HepG2 (cell line): Measurements from ENCODE around the gene NPAS2. TPM values are rescaled to one million over a fixed set of nuclear protein-coding genes. Genes with fewer than 3 reads are reported as not detected.

Source experiments
- BCLAF1 ChIP-seq: fragments of 450-650 bp; IDR thresholded peaks from 2 replicates; pipeline ENCODE4 v1.6.1; 2017; ENCODE audit warnings: mild to moderate bottlenecking
- CBX5 ChIP-seq: sonication (generic); formaldehyde crosslinking; IDR thresholded peaks from 2 replicates; pipeline ENCODE4 v1.4.0; 2020; ENCODE audit warnings: missing genetic modification reagents, borderline replicate concordance
- CREM ChIP-seq, 2 experiments: sonication (generic) in 1 of 2; formaldehyde crosslinking in 1 of 2; IDR thresholded peaks; 2 replicates each; pipeline versions ENCODE4 v1.4.0 to v1.6.1; 2016 to 2020; ENCODE audit warnings: antibody characterized with exemption in 1 of 2, mild to moderate bottlenecking in 1 of 2, missing genetic modification reagents in 1 of 2
- HMGA1 ChIP-seq: sonication (generic); formaldehyde crosslinking; conservative IDR thresholded peaks from 2 replicates; pipeline ENCODE4 v1.4.0; 2020; ENCODE audit warnings: missing genetic modification reagents
- ISL2 ChIP-seq: sonication (generic); formaldehyde crosslinking; IDR thresholded peaks from 2 replicates; pipeline ENCODE4 v1.5.0; 2020; ENCODE audit warnings: missing genetic modification reagents
- JUND ChIP-seq: sonication (generic); formaldehyde crosslinking; IDR thresholded peaks from 2 replicates; pipeline ENCODE4 v1.8.0; 2022; ENCODE audit warnings: mild to moderate bottlenecking, missing genetic modification reagents
- MAFG ChIP-seq: sonication (generic); formaldehyde crosslinking; IDR thresholded peaks from 2 replicates; pipeline ENCODE4 v1.5.1; 2020; ENCODE audit warnings: mild to moderate bottlenecking, missing genetic modification reagents
- NFE2L2 ChIP-seq: fragments of 150-350 bp; IDR thresholded peaks from 2 replicates; pipeline ENCODE4 v1.6.1; 2014; ENCODE audit warnings: low read length
- NR2F1 ChIP-seq, 2 experiments: fragments of 450-650 bp in 1 of 2; formaldehyde crosslinking in 1 of 2; IDR thresholded peaks; 2 replicates each; pipeline versions ENCODE4 v1.5.0 to v1.6.1; 2016 to 2020; ENCODE audit warnings: mild to moderate bottlenecking in 1 of 2, missing compliant biosample characterization in 1 of 2, missing genetic modification reagents in 1 of 2, moderate library complexity in 1 of 2
- TBX2 ChIP-seq: sonication (generic); formaldehyde crosslinking; IDR thresholded peaks from 2 replicates; pipeline ENCODE4 v1.5.0; 2020; ENCODE audit warnings: missing genetic modification reagents, mild to moderate bottlenecking, borderline replicate concordance
- THAP8 ChIP-seq: sonication (generic); formaldehyde crosslinking; IDR thresholded peaks from 2 replicates; pipeline ENCODE4 v1.5.1; 2020; ENCODE audit warnings: missing genetic modification reagents, mild to moderate bottlenecking, borderline replicate concordance
- ZBTB33 ChIP-seq: sonication (generic); formaldehyde crosslinking; IDR thresholded peaks from 2 replicates; pipeline ENCODE4 v1.4.0; 2020; ENCODE audit warnings: missing genetic modification reagents
- ZBTB7B ChIP-seq: sonication (generic); formaldehyde crosslinking; IDR thresholded peaks from 2 replicates; pipeline ENCODE4 v1.4.0; 2020; ENCODE audit warnings: missing genetic modification reagents
- ZNF101 ChIP-seq: sonication (generic); formaldehyde crosslinking; IDR thresholded peaks from 2 replicates; pipeline ENCODE4 v1.4.0; 2020; ENCODE audit warnings: mild to moderate bottlenecking, low read depth, missing genetic modification reagents, borderline replicate concordance
- ZNF431 ChIP-seq: sonication (generic); formaldehyde crosslinking; IDR thresholded peaks from 2 replicates; pipeline ENCODE4 v1.9.0; 2022; ENCODE audit warnings: missing genetic modification reagents, low read depth, mild to moderate bottlenecking, borderline replicate concordance
- ZNF564 ChIP-seq: sonication (generic); formaldehyde crosslinking; IDR thresholded peaks from 2 replicates; pipeline ENCODE4 v1.8.1; 2023; ENCODE audit warnings: mild to moderate bottlenecking, missing genetic modification reagents
- ZNF782 ChIP-seq: sonication (generic); formaldehyde crosslinking; IDR thresholded peaks from 2 replicates; pipeline ENCODE4 v1.4.0; 2020; ENCODE audit warnings: missing genetic modification reagents, mild to moderate bottlenecking, borderline replicate concordance
- ZNF839 ChIP-seq: sonication (generic); formaldehyde crosslinking; IDR thresholded peaks from 2 replicates; pipeline ENCODE4 v1.4.0; 2020; ENCODE audit warnings: missing genetic modification reagents, mild to moderate bottlenecking, borderline replicate concordance
- polyA plus RNA-seq, 8 experiments: library from polyadenylated mRNA; depleted of rRNA in 3 of 8; stranded (reverse) in 7 of 8; unstranded in 1 of 8; fragments of >200 nt; fragmentation: Illumina TruSeq in 4 of 8; extraction: Trizol in 4 of 8; gene quantifications; 2 replicates each; pipeline versions ENCODE4 v1.2.1 to v1.2.3, GENCODE V29; 2011 to 2016; ENCODE audit warnings: low read depth in 4 of 8, missing spikeins in 1 of 8, mixed read lengths in 1 of 8; ENCODE audit not compliant: insufficient read depth in 1 of 8
- total RNA-seq, 5 experiments: library from RNA; depleted of rRNA; stranded (reverse); fragments of >200 nt; fragmentation: Illumina TruSeq; extraction: Trizol; gene quantifications; 2 replicates each; pipeline ENCODE4 v1.2.3, GENCODE V29; 2016; ENCODE audit warnings: low read depth in 1 of 5
- TF ChIP-seq, protein P1 (sequence below): sonication (generic); formaldehyde crosslinking; IDR thresholded peaks from 2 replicates; pipeline ENCODE4 v1.4.0; 2020; ENCODE audit warnings: low read depth, mild to moderate bottlenecking, missing genetic modification reagents
- TF ChIP-seq, protein P2 (sequence below): sonication (generic); formaldehyde crosslinking; IDR thresholded peaks from 2 replicates; pipeline ENCODE4 v1.8.0; 2022; ENCODE audit warnings: low read depth, missing genetic modification reagents

NPAS2 gene
- total and polyA plus RNA-seq, 2 of the 13 experiments (the other 11 are each of a cell fraction or from before 2014, with no cell fraction given), result 14.8 to 37.5 TPM

GRCh38 chr2:100780203-100781008, 39.5 kb upstream of the NPAS2 start (continued):
- no peak for TF ChIP-seq MAFG
- TF ChIP-seq TBX2, result peak; percentile 97
- peak; percentile 96 for TF ChIP-seq ZNF431
- no peak for TF ChIP-seq HMGA1 (CRISPR knock-in tag)
- peak; percentile 61 for TF ChIP-seq ZBTB7B (CRISPR knock-in tag)
- TF ChIP-seq, protein P1, sequence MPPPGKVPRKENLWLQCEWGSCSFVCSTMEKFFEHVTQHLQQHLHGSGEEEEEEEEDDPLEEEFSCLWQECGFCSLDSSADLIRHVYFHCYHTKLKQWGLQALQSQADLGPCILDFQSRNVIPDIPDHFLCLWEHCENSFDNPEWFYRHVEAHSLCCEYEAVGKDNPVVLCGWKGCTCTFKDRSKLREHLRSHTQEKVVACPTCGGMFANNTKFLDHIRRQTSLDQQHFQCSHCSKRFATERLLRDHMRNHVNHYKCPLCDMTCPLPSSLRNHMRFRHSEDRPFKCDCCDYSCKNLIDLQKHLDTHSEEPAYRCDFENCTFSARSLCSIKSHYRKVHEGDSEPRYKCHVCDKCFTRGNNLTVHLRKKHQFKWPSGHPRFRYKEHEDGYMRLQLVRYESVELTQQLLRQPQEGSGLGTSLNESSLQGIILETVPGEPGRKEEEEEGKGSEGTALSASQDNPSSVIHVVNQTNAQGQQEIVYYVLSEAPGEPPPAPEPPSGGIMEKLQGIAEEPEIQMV (CRISPR knock-in tag), result no peak; the same call in none of the 2 replicates
- TF ChIP-seq ZNF101, result no peak
- peak; percentile 81 for TF ChIP-seq CREM (IDR thresholded peaks at IDR 0.05)
- TF ChIP-seq CREM (CRISPR knock-in tag; IDR thresholded peaks at IDR 0.05), result no peak
- 0 out of 2 replicates have a peak, but pooled peaks have one; percentile 42 for TF ChIP-seq ZNF782
- peak; percentile 81; the same call in 1 of the 2 replicates for TF ChIP-seq CBX5 (CRISPR knock-in tag)
- no peak for TF ChIP-seq BCLAF1
- TF ChIP-seq ZNF839 (CRISPR knock-in tag), result no peak
- TF ChIP-seq NR2F1 (CRISPR knock-in tag; IDR thresholded peaks at IDR 0.05), result peak; percentile 86 to 91
- TF ChIP-seq, protein P2, sequence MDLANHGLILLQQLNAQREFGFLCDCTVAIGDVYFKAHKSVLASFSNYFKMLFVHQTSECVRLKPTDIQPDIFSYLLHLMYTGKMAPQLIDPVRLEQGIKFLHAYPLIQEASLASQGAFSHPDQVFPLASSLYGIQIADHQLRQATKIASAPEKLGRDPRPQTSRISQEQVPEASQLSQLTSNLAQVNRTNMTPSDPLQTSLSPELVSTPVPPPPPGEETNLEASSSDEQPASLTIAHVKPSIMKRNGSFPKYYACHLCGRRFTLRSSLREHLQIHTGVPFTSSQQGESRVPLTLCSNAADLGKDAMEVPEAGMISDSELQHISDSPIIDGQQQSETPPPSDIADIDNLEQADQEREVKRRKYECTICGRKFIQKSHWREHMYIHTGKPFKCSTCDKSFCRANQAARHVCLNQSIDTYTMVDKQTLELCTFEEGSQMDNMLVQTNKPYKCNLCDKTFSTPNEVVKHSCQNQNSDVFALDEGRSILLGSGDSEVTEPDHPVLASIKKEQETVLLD, result 0 out of 2 replicates have a peak, but pooled peaks have one; percentile 48
- TF ChIP-seq NFE2L2, result 0 out of 2 replicates have a peak, but pooled peaks have one; percentile 22
- TF ChIP-seq JUND (CRISPR knock-in tag), result peak; percentile 78
- peak; percentile 89; the same call in 1 of the 2 replicates for TF ChIP-seq ZNF564
- peak; percentile 96 for TF ChIP-seq ISL2
- no peak for TF ChIP-seq THAP8 (CRISPR knock-in tag)
- TF ChIP-seq ZBTB33 (CRISPR knock-in tag), result no peak; the same call in none of the 2 replicates
